Raji (cell line): ENCODE measurements around the gene WNT11.

Experiments used
- POLR2A ChIP-seq: IDR thresholded peaks from 2 replicates; pipeline ENCODE4 v1.6.1; 2011; ENCODE audit warnings: low read depth, low read length, control low read depth; ENCODE audit not compliant: insufficient read depth

Gene WNT11

GRCh38 chr11:76163289-76163880 is 42.9 kb downstream of the WNT11 start:
- TF ChIP-seq POLR2A = no peak

- TF ChIP-seq POLR2A = no peak
These were observed 43.7 kb downstream of the WNT11 start for GRCh38 chr11:76162336-76163288.

- TF ChIP-seq POLR2A = no peak
These were observed 44.9 kb downstream of the WNT11 start for GRCh38 chr11:76161261-76161961.

GRCh38 chr11:76160856-76161255 is 45.4 kb downstream of the WNT11 start:
- no peak for TF ChIP-seq POLR2A

- no peak for TF ChIP-seq POLR2A
These were observed 46.2 kb downstream of the WNT11 start for GRCh38 chr11:76159983-76160661.

- TF ChIP-seq POLR2A = no peak
These were observed 46.9 kb downstream of the WNT11 start for GRCh38 chr11:76159303-76159937.

- TF ChIP-seq POLR2A = no peak
These were observed 47.7 kb downstream of the WNT11 start for GRCh38 chr11:76158394-76159302.

GRCh38 chr11:76157891-76158290 is 48.4 kb downstream of the WNT11 start:
- no peak for TF ChIP-seq POLR2A

GRCh38 chr11:76156971-76157427 is 49.3 kb downstream of the WNT11 start:
- TF ChIP-seq POLR2A = no peak

- TF ChIP-seq POLR2A = no peak
These were observed 50.6 kb downstream of the WNT11 start for GRCh38 chr11:76155500-76156227.

GRCh38 chr11:76153571-76153923 is 52.8 kb downstream of the WNT11 start:
- TF ChIP-seq POLR2A = no peak

- TF ChIP-seq POLR2A = no peak
These were observed 53.3 kb downstream of the WNT11 start for GRCh38 chr11:76152741-76153570.
